Measurements from ENCODE around the gene ATP6AP1.
"Not testable (repeated sequence)": the region's sequence is repeated elsewhere in the genome, so short reads cannot be mapped to it uniquely, and the experiment has no call there.

ATP6AP1 gene

DNA sequence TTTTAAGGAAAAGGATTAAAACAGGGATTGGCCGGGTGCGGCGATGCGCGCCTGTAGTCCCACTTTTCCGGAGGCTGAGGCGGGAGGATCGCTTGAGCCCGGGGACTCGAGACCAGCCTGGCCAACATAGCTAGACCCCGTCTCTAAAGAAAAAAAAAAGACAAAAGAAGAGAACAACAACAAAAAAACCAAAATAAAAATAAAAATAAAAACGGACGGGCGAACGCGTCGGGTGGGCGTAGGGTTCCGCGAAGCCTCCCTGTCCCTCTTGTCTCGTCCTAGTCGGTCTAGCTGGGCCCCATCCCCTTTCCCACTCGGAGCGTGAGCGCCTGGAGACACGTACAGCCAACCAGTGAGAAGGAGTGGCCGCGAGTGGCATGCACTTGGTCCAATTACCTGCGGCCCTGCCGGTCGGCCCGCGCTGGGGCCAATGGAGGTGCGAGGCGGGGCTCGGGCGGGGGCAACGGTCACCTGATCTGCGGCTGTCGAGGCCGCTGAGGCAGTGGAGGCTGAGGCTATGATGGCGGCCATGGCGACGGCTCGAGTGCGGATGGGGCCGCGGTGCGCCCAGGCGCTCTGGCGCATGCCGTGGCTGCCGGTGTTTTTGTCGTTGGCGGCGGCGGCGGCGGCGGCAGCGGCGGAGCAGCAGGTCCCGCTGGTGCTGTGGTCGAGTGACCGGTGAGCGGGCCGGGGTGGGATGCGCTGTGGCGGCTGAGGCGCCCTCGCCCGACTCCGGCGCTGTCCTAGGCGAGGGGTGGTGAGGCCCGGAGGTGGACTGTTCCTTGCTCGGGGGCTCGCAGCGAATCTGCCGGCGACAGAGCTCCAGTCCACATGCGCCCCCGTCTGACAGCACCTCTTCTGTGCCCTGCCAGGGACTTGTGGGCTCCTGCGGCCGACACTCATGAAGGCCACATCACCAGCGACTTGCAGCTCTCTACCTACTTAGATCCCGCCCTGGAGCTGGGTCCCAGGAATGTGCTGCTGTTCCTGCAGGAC lies at the start of gene ATP6AP1:
Gene ATP6AP1 (plus strand): TSS at position 502 of the 996 bp plus-strand sequence. CDS start 16 bp downstream, at position 518.
- peak; percentile 65 for DNase-seq

GRCh38 chrX:154378799-154379568 lies 49.5 kb upstream of the ATP6AP1 start, which contains the start of gene EMD:
EMD (plus strand) TSS chrX:154379295; CDS start chrX:154379485, 190 bp downstream.
- DNase-seq: peak; percentile 98

DNA sequence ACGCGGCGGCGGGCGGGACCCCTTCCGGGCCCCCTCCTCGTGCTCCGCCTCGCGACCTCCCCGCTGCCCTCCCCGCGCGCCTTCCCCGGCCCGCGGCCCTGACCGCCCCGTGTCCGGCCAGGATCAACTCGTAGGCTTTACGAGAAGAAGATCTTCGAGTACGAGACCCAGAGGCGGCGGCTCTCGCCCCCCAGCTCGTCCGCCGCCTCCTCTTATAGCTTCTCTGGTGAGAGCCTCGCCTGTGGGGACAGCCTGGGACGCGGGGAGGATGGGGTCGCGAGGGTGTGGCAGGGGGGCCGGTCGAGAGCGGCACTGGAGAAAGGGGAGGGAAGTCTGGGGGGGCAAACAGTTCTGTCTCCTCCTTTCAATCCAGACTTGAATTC lies 48.9 kb upstream of the ATP6AP1 start:
- DNase-seq: no peak

DNA sequence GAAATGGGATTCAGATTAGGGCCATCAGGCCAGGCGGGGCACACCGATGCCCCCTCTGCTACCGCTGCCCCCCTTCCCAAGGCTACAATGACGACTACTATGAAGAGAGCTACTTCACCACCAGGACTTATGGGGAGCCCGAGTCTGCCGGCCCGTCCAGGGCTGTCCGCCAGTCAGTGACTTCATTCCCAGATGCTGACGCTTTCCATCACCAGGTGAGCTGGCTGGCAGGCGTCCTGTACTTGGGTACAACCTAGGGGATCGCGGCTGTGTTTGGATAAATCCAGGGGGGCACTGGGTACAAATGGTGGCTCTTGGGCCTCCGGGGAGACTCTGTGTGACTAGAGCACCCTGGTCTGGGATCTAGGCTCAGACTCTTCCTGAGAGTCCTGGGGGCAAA lies 48.3 kb upstream of the ATP6AP1 start:
- no peak for DNase-seq

- DNase-seq: no peak
Observed at GRCh38 chrX:154380787-154381186, 47.7 kb upstream of the ATP6AP1 start.

DNA sequence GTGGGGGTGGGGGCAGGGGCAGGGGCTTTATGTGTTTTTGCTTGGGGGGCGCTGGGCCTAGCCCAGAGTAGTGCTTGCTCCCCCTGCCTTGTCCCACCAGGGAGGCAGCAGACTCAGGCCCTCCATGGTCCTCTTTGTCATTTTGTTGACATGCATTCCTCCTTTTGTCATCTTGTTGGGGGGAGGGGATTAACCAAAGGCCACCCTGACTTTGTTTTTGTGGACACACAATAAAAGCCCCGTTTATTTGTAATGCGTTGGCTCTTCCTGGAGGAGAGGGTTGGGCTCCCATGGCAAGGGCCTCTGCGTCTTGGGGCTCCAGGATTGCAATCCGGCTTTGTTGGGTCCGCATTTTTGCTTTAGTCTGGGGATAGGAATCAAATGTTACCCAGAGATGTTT lies 47.2 kb upstream of the ATP6AP1 start:
- DNase-seq: no peak

GRCh38 chrX:154382483-154383069 lies 45.9 kb upstream of the ATP6AP1 start:
- no peak for DNase-seq

DNA sequence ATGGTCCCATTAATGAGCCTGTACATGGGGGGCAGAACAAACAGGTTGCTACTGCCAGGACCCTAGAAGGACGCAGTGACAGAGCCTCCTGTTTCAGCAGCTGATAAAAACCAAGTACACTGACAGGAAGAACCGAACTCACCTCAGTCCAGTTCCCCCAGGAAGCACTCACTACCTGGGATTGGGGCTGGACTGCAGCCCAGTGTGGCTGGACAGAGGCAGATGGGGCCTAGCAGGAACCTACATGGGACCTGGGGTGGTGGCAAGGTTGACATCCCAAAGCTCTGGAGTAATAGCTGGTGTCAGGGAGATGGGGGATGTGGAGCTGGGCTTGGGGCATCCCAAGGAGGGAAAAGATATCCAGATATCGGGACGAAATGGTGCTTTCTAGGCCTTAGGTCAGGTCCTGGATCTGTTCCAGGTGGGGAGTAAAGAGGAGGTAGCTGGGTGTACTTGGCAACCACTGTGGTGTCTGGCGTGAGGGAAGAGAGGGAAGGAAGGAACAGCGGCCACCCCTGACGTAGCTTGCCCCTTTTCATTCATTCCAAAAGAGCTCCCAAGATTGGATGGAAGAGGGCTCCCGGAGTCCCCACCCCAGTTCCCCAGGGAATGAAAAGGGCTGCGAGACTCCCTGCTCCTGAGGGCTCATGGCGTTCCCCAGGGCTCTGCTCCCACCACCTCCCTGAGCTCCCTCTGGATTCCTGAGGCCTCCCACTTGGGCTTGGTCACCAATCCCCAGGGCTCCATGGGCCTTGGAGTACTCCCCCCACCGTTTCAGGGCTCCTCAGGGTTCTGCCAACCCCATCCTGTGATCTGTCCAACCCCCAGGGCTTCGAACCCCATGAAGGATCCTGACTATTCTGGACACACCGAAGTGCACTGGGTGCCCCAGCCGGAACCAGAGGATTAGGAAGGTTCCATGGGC lies 44.9 kb upstream of the ATP6AP1 start:
- DNase-seq: no peak

GRCh38 chrX:154384284-154384892 lies 44.1 kb upstream of the ATP6AP1 start:
- DNase-seq: no peak

- DNase-seq: not testable (repeated sequence)
Observed at GRCh38 chrX:154388094-154388493, 40.4 kb upstream of the ATP6AP1 start.

GRCh38 chrX:154388649-154389048 lies 39.8 kb upstream of the ATP6AP1 start:
- DNase-seq: not testable (repeated sequence)

DNA sequence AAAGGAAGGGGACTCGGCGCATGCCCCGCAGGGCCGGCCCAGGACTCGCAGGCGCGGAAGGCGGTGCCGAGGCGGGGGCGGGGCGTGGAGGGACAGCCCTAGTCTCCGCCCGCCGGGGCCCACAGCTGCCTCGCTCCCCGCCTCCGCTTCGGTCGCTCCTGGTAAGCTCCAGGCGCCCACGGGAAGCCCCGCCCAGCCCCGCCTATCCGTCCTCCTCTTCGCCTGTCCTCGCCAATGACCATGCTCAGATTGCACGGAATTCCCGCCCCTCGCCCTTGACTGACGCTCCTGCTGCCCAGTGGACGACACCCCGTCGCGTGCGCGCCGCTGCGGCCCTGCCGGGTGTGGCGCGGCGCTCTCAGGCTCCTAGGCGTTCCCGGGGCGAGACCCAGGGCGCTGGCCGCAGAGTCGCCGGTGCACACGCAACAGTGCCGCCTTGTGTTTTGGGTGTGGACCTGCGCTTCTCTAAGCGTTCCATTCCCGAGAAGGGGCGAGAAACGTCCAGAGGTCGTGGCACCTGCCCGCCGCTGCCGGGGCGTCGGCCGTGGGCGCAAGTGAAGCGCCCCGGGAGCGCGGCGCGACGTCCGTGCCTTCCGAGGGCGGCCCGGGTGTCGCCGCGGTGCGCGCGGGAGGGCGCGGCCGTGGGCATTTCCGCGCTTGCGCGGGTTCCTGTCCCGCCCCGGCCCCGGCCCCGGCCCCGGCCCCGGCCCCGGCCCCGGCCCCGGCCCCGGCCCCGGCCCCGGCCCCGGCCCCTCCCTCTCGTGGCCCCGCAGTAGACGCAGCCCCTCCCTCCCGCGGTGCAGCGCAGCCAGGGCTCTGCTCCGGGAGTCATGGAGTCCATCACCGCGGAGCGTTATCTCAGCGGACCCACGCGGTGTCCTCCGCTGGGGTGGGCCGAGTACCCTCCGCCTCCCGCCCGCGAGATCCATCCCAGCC lies 38.4 kb upstream of the ATP6AP1 start:
- not testable (repeated sequence) for DNase-seq

- DNase-seq: not testable (repeated sequence)
Observed at GRCh38 chrX:154396363-154396762, 32.1 kb upstream of the ATP6AP1 start.

GRCh38 chrX:154396973-154397887 lies 31.2 kb upstream of the ATP6AP1 start:
- peak; percentile 69 for DNase-seq

DNA sequence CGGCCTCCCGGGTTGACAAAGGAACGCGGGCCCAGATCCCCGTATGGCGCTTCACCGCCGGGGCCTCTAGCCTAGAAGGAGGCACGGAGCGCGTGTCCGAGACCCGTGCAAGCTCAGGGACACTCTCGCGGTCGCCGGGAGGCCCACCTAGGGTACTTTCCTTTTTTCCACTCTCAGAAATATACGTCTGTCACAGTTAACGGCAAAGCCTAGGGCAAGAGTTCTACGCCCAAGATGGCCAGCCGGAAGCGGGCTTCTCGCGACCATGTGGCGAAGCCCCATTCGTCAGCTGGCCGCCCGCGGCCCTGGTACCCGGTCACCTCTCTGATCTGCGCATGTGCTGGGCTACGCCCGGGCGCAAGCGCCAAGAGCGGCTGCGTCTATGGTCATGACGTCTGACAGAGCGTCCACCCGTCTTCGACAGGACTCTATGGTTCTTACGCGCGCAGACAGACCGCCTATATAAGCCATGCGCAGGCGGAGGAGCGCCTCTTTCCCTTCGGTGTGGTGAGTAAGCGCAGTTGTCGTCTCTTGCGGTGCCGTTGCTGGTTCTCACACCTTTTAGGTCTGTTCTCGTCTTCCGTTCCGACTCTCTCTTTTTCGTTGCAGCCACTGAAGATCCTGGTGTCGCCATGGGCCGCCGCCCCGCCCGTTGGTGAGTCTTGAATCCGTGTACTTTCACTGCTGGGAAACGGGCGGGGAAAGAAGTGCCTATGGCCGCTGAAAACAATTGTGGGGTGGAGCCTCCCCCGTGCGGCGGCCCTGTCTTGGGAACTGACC lies 30.4 kb upstream of the ATP6AP1 start, which contains the start of gene RPL10:
Gene RPL10 (plus strand): TSS at position 490 of the 780 bp plus-strand sequence. CDS start 143 bp downstream, at position 633.
- DNase-seq: peak; percentile 79

- DNase-seq: peak; percentile 52
Observed at GRCh38 chrX:154398668-154399526, 29.6 kb upstream of the ATP6AP1 start.
